ENCODE measurements around the gene CD99.
"Not testable (repeated sequence)": the region's sequence is repeated elsewhere in the genome, so short reads cannot be mapped to it uniquely, and the experiment has no call there.

Gene CD99

DNA sequence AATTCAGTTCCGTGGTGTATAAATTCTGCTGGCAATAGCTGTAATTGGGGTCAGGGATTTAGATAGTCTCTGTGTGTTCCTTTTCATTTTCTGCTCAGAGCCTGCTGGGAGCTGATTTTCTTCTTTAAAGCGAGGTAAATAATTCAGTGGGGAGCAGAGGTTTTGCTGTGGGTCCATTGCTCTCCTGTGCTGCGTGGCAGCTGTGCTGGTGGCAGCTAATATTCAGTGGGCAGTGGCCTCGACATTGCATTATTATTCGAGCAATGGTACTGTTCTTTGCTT lies 74.4 kb downstream of the CD99 start:
- no peak for DNase-seq (ENCODE audit: insufficient read length, low spot score)
- FAIRE-seq: no peak

DNA sequence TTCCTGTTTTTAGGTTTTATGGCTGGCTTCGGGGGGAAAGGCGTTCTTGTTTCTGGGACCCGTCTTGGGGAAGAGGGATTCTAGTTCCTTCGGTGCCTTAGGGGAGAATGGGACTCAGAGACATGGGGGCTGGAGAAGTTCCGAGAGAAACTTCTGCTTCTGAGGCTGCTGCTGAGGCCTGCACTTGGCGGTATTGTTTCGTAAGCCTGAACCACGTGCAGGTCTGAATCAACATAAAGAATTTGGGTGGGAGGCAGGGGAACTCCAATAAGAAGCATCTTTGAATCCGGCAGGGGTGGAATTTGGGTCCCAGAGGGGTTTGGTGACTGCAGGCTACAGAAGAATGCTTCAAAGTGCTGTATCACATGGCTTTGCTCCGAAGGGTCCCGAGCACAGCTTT lies 75.8 kb downstream of the CD99 start:
- DNase-seq (ENCODE audit: insufficient read length, low spot score) (no peak), FAIRE-seq (no peak)

GRCh38 chrX:2767631-2768455 lies 76.7 kb downstream of the CD99 start:
- DNase-seq (ENCODE audit: insufficient read length, low spot score): no peak
- FAIRE-seq: no peak

DNA sequence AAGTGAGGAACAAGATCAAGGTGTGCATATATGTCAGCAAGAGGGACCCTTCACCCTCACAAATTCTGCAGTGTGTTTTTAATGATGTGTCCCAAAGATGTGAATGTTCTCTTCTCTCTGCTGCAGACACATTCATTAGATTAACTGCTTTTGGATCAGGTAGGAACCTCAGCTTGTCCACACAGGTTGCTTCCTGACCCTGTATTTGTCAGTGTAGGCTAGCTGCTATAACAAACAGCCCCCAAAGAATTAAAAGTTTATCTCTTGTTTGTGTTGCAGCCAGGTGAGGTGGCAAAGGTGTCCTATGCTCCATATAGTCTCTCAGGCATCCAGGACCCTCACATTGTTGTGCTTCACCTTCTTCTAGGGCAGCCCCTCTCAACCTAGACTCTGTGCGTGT lies 78.5 kb downstream of the CD99 start:
- no peak for FAIRE-seq
- no peak for DNase-seq (ENCODE audit: insufficient read length, low spot score)

- FAIRE-seq; DNase-seq (ENCODE audit: insufficient read length, low spot score): not testable (repeated sequence)
Measured at GRCh38 chrX:2773166-2774055, 82.3 kb downstream of the CD99 start.

DNA sequence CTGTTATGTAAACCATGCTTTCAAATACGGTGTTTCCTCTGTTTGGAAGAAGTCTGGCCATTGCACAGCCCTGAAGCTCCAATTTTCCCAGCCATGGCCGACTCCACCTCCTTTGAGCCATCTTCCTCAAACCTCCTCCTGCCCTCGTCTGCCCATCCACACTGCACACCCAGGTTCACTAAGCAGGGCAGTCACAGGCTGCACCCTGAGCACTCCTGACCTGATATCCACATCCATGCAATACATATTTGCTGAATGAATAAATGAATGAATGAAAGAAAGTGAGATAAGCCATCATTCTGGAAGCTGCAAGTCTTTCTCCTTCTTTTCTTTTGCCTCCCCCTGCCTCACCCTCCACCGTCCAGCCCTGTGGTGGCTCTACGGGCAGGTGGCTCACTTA lies 83.0 kb downstream of the CD99 start:
- FAIRE-seq: no peak
- no peak for DNase-seq (ENCODE audit: insufficient read length, low spot score)

- FAIRE-seq: no peak
- DNase-seq (ENCODE audit: insufficient read length, low spot score): no peak
Measured at GRCh38 chrX:2774776-2775175, 83.7 kb downstream of the CD99 start.

DNA sequence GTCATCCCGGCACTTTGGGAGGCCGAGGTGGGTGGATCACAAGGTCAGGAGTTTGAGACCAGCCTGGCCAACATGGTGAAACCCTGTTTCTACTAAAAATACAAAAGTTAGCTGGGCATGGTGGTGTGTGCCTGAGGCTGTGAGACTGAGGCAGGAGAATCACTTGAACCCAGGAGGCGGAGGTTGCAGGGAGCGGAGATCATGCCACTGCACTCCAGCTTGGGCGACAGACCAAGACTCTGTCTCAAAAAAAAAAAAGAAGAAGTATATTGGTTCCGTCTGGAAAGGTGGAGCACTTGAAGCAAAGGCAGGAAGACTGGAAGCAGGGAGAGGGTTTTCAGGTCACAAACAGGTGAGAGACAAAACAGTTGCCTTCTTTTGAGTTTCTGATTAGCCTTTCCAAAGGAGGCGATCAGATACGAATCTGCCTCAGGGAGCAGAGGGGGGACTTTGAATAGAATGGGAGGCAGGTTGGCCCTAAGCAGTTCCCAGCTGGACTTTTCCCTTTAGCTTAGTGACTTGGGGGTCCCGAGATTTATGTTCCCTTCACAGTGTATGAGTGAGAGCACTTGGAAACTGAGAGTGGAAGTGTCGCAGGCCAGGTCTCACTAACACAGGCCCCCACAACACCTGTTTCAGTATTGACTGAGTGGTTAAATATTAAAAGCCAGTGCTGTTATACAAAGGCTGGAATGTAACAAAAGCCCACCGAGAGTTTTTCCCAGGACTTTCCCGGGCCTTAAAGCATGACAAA lies 89.6 kb downstream of the CD99 start:
- not testable (repeated sequence) for FAIRE-seq; DNase-seq (ENCODE audit: insufficient read length, low spot score)

GRCh38 chrX:2781226-2781571 lies 90.1 kb downstream of the CD99 start:
- FAIRE-seq (no peak), DNase-seq (ENCODE audit: insufficient read length, low spot score) (no peak)

GRCh38 chrX:2781698-2782097 lies 90.6 kb downstream of the CD99 start:
- no peak for DNase-seq (ENCODE audit: insufficient read length, low spot score)
- FAIRE-seq: no peak

DNA sequence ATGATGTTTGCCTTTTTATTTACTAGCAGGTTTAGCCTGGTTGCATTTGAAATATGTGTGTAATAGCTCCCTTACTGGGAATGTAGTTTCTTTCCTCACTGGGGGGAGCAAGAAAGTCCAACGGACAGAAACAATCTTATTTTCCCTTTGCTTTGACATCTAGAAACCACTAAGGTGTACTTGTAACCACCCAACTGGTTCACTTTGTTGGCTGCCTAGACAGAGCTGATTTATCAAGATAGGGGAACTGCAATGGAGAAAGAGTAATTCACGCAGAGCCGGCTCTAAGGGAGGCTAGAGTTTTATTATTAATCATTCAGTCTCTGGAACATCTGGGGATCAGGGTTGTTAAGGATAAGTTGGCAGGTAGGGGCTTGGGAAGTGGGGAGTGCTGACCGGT lies 91.1 kb downstream of the CD99 start:
- no peak for FAIRE-seq
- no peak for DNase-seq (ENCODE audit: insufficient read length, low spot score)

DNA sequence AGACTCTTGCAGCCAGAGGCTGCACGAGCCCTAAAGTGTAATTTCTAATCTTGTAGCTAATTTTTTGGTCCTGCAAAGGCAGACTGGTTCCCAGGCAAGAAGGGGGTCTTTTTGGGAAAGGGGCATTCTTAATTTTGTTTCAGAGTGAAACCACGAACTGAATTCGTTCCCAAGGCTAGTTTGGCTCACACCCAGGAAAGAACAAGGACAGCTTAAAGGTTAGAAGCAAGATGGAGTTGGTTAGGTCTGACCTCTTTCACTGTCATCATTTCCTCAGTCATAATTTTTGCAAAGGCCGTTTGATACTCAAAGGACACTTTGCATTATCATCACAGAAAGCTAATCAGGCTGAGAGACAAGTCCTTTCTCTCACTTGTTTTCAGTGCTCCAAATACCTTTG lies 91.7 kb downstream of the CD99 start:
- FAIRE-seq: no peak
- DNase-seq (ENCODE audit: insufficient read length, low spot score): no peak

- no peak for FAIRE-seq
- no peak for DNase-seq (ENCODE audit: insufficient read length, low spot score)
Measured at GRCh38 chrX:2784026-2784425, 92.9 kb downstream of the CD99 start.

DNA sequence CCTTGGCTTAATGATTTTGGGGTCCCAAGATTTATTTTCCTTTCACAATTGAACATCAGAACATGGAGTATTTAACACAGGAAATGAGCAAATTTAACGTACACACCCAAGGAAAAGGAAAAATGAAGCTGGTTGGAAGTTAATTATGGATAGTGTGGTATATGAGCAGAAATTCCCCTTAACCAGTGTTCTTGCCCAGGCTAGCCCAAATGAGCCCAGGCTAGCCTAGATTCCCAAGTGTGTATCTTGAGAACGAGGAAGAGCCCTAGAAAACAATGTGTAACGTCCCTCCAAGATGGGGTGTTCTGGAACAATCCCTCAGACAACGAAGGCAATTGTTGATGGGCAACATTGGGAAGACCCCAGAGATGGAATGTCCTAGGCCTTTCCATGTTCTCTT lies 94.4 kb downstream of the CD99 start:
- DNase-seq (ENCODE audit: insufficient read length, low spot score) (no peak), FAIRE-seq (no peak)

- FAIRE-seq: no peak
- no peak for DNase-seq (ENCODE audit: insufficient read length, low spot score)
Measured at GRCh38 chrX:2788980-2789379, 97.9 kb downstream of the CD99 start.

GRCh38 chrX:2789569-2789968 lies 98.5 kb downstream of the CD99 start:
- no peak for DNase-seq (ENCODE audit: insufficient read length, low spot score)
- no peak for FAIRE-seq

Data from GM19239 (cell line).